GM23338 (cell line): ENCODE data around the gene MAP4K4. TPM values are rescaled to one million over a fixed set of nuclear protein-coding genes. Genes with fewer than 3 reads are reported as not detected.

ENCODE experiments used
- ATAC-seq: fragments of 200-7000 bp; cut with Tn5 transposase; 3 replicates; pipeline ENCODE4 v1.9.1; 2020
- DNase-seq: peaks from one replicate; pipeline ENCODE4 v3.0.0-alpha.2; 2015; ENCODE audit warnings: low spot score
- H2AFZ ChIP-seq: fragments of 200-600 bp; sonication (generic); 2 replicates; pipeline ENCODE4 v1.8.0; 2016; ENCODE audit warnings: antibody characterized with exemption, mild to moderate bottlenecking, moderate library complexity
- H3F3A ChIP-seq: fragments of 200-600 bp; sonication (generic); replicated peaks from 2 replicates; pipeline ENCODE4 v1.8.0; 2017; ENCODE audit warnings: antibody characterized with exemption, mixed run types, low read depth
- H3K27ac ChIP-seq: fragments of 200-600 bp; sonication (generic); 2 replicates; pipeline ENCODE4 v1.6.1; 2016; ENCODE audit warnings: low read depth
- H3K27me3 ChIP-seq: fragments of 200-600 bp; sonication (generic); 2 replicates; pipeline ENCODE4 v1.8.0; 2016; ENCODE audit warnings: mild to moderate bottlenecking, mixed run types, moderate library complexity; ENCODE audit not compliant: insufficient read depth
- H3K36me3 ChIP-seq: fragments of 200-600 bp; sonication (generic); 2 replicates; pipeline ENCODE4 v1.8.0; 2016; ENCODE audit warnings: mild to moderate bottlenecking; ENCODE audit not compliant: insufficient read depth
- H3K4me1 ChIP-seq: fragments of 200-600 bp; sonication (generic); 2 replicates; pipeline ENCODE4 v1.8.0; 2016; ENCODE audit warnings: mild to moderate bottlenecking, moderate library complexity; ENCODE audit not compliant: insufficient read depth
- H3K4me2 ChIP-seq: fragments of 200-600 bp; sonication (generic); 2 replicates; pipeline ENCODE4 v1.7.1; 2017; ENCODE audit warnings: mixed run types
- H3K4me3 ChIP-seq: fragments of 200-600 bp; sonication (generic); 2 replicates; pipeline ENCODE4 v1.6.1; 2016; ENCODE audit warnings: mixed run types
- H3K79me2 ChIP-seq: fragments of 200-600 bp; sonication (generic); replicated peaks from 2 replicates; pipeline ENCODE4 v1.8.0; 2017; ENCODE audit warnings: mild to moderate bottlenecking; ENCODE audit not compliant: insufficient read depth
- H3K9me2 ChIP-seq: fragments of 200-600 bp; sonication (generic); 2 replicates; pipeline ENCODE4 v1.8.0; 2017; ENCODE audit not compliant: insufficient read depth
- H4K20me1 ChIP-seq: fragments of 200-600 bp; sonication (generic); replicated peaks from 2 replicates; pipeline ENCODE4 v1.8.0; 2017; ENCODE audit warnings: mild to moderate bottlenecking; ENCODE audit not compliant: insufficient read depth
- H3K27ac Mint-ChIP-seq: 2 replicates; pipeline ENCODE4 v1.8.0; 2020; ENCODE audit warnings: inconsistent platforms, mild to moderate bottlenecking, moderate library complexity, mixed read lengths
- H3K27me3 Mint-ChIP-seq: 3 replicates; pipeline ENCODE4 v1.8.0; 2022; ENCODE audit warnings: low read depth, mild to moderate bottlenecking, moderate library complexity, mixed read lengths, inconsistent platforms; ENCODE audit not compliant: insufficient read depth, poor library complexity
- H3K36me3 Mint-ChIP-seq: 3 replicates; pipeline ENCODE4 v1.8.0; 2021; ENCODE audit warnings: low read depth, mild to moderate bottlenecking, inconsistent platforms, moderate library complexity, mixed read lengths
- H3K4me1 Mint-ChIP-seq: 3 replicates; pipeline ENCODE4 v1.8.0; 2020; ENCODE audit warnings: mild to moderate bottlenecking, inconsistent platforms, mixed read lengths
- H3K4me3 Mint-ChIP-seq: 3 replicates; pipeline ENCODE4 v1.8.0; 2021; ENCODE audit warnings: moderate library complexity, mild to moderate bottlenecking, inconsistent platforms, mixed read lengths
- H3K9me3 Mint-ChIP-seq: 3 replicates; pipeline ENCODE4 v1.8.0; 2020; ENCODE audit warnings: moderate library complexity, mild to moderate bottlenecking, inconsistent platforms, mixed read lengths
- CREB1 ChIP-seq: fragments of 250-450 bp; sonication (Bioruptor Pico); IDR thresholded peaks from 2 replicates; pipeline ENCODE4 v1.5.0; 2020; ENCODE audit warnings: low read depth, mild to moderate bottlenecking, moderate library complexity
- EZH2 ChIP-seq: fragments of 200-600 bp; sonication (generic); IDR thresholded peaks from one replicate; pipeline ENCODE4 v1.8.0; 2017; ENCODE audit warnings: antibody characterized with exemption, mild to moderate bottlenecking, low read depth; ENCODE audit not compliant: unreplicated experiment
- EZH2phosphoT487 ChIP-seq: fragments of 200-600 bp; sonication (generic); IDR thresholded peaks from one replicate; pipeline ENCODE4 v1.8.1; 2018; ENCODE audit warnings: antibody characterized with exemption; ENCODE audit not compliant: unreplicated experiment
- JUNB ChIP-seq: IDR thresholded peaks from one replicate; pipeline ENCODE4 v1.6.1; 2016; ENCODE audit warnings: antibody characterized with exemption; ENCODE audit not compliant: unreplicated experiment
- NANOG ChIP-seq: IDR thresholded peaks from 2 replicates; pipeline ENCODE4 v1.6.1; 2016; ENCODE audit warnings: antibody characterized with exemption, borderline replicate concordance
- POLR2AphosphoS5 ChIP-seq: IDR thresholded peaks from 2 replicates; pipeline ENCODE4 v1.6.1; 2016; ENCODE audit warnings: antibody characterized with exemption, low read depth
- ZNF114 ChIP-seq: fragments of 250-450 bp; sonication (Bioruptor Pico); IDR thresholded peaks from 2 replicates; pipeline ENCODE4 v1.5.0; 2020; ENCODE audit warnings: mild to moderate bottlenecking, moderate library complexity
- ZNF331 ChIP-seq: fragments of 250-450 bp; sonication (Bioruptor Pico); IDR thresholded peaks from 2 replicates; pipeline ENCODE4 v1.5.0; 2020; ENCODE audit warnings: low read depth, mild to moderate bottlenecking, moderate library complexity
- polyA plus RNA-seq: library from polyadenylated mRNA; unstranded; fragments of >200 nt; fragmentation: Nextera tagmentation; extraction: Ambion mirVana; gene quantifications from 2 replicates; pipeline ENCODE4 v1.2.1, GENCODE V29; 2016
- total RNA-seq: library from RNA; depleted of rRNA; stranded (reverse); fragments of >200 nt; shearing (Covaris generic); gene quantifications from 2 replicates; pipeline ENCODE4 v1.2.3, GENCODE V29; 2014
- TF ChIP-seq, protein P1 (sequence below): fragments of 250-450 bp; sonication (Bioruptor Pico); IDR thresholded peaks from 2 replicates; pipeline ENCODE4 v1.5.0; 2020; ENCODE audit warnings: mild to moderate bottlenecking, moderate library complexity
- TF ChIP-seq, protein P2 (sequence below): IDR thresholded peaks from 2 replicates; pipeline ENCODE4 v1.6.1; 2016; ENCODE audit warnings: antibody characterized with exemption
- TF ChIP-seq, protein P3 (sequence below): IDR thresholded peaks from one replicate; pipeline ENCODE4 v1.6.1; 2018; ENCODE audit warnings: antibody characterized with exemption; ENCODE audit not compliant: unreplicated experiment

The MAP4K4 gene
- total and polyA plus RNA-seq, 2 experiments from 2014 or later, result 34.6 to 99.2 TPM

DNA sequence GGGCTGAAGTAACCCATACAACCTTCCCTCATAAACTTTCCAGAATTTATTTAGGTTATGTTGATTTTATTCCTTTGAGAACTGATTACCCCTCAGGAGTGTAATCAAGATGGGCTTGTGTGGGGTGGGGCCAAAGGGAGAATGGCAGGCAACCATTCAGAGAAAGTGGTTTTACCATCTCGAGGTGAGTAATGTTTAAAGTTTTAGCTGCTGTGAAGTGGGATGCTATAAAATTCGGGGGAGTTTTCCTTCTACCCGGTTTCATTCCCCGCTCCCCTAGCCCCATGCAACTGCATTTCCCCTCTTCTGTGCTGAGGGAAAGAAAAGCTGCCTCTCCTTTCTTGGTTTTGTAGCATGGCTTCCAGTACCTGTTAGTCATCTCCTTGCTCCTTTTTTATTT, 34.7 kb downstream of the MAP4K4 start (continued):
- TF ChIP-seq, protein P1, sequence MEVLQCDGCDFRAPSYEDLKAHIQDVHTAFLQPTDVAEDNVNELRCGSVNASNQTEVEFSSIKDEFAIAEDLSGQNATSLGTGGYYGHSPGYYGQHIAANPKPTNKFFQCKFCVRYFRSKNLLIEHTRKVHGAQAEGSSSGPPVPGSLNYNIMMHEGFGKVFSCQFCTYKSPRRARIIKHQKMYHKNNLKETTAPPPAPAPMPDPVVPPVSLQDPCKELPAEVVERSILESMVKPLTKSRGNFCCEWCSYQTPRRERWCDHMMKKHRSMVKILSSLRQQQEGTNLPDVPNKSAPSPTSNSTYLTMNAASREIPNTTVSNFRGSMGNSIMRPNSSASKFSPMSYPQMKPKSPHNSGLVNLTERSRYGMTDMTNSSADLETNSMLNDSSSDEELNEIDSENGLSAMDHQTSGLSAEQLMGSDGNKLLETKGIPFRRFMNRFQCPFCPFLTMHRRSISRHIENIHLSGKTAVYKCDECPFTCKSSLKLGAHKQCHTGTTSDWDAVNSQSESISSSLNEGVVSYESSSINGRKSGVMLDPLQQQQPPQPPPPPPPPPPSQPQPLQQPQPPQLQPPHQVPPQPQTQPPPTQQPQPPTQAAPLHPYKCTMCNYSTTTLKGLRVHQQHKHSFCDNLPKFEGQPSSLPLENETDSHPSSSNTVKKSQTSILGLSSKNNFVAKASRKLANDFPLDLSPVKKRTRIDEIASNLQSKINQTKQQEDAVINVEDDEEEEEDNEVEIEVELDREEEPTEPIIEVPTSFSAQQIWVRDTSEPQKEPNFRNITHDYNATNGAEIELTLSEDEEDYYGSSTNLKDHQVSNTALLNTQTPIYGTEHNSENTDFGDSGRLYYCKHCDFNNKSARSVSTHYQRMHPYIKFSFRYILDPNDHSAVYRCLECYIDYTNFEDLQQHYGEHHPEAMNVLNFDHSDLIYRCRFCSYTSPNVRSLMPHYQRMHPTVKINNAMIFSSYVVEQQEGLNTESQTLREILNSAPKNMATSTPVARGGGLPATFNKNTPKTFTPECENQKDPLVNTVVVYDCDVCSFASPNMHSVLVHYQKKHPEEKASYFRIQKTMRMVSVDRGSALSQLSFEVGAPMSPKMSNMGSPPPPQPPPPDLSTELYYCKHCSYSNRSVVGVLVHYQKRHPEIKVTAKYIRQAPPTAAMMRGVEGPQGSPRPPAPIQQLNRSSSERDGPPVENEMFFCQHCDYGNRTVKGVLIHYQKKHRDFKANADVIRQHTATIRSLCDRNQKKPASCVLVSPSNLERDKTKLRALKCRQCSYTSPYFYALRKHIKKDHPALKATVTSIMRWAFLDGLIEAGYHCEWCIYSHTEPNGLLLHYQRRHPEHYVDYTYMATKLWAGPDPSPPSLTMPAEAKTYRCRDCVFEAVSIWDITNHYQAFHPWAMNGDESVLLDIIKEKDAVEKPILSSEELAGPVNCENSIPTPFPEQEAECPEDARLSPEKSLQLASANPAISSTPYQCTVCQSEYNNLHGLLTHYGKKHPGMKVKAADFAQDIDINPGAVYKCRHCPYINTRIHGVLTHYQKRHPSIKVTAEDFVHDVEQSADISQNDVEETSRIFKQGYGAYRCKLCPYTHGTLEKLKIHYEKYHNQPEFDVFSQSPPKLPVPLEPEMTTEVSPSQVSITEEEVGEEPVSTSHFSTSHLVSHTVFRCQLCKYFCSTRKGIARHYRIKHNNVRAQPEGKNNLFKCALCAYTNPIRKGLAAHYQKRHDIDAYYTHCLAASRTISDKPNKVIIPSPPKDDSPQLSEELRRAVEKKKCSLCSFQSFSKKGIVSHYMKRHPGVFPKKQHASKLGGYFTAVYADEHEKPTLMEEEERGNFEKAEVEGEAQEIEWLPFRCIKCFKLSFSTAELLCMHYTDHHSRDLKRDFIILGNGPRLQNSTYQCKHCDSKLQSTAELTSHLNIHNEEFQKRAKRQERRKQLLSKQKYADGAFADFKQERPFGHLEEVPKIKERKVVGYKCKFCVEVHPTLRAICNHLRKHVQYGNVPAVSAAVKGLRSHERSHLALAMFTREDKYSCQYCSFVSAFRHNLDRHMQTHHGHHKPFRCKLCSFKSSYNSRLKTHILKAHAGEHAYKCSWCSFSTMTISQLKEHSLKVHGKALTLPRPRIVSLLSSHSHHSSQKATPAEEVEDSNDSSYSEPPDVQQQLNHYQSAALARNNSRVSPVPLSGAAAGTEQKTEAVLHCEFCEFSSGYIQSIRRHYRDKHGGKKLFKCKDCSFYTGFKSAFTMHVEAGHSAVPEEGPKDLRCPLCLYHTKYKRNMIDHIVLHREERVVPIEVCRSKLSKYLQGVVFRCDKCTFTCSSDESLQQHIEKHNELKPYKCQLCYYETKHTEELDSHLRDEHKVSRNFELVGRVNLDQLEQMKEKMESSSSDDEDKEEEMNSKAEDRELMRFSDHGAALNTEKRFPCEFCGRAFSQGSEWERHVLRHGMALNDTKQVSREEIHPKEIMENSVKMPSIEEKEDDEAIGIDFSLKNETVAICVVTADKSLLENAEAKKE (CRISPR knock-in tag), result no peak

DNA sequence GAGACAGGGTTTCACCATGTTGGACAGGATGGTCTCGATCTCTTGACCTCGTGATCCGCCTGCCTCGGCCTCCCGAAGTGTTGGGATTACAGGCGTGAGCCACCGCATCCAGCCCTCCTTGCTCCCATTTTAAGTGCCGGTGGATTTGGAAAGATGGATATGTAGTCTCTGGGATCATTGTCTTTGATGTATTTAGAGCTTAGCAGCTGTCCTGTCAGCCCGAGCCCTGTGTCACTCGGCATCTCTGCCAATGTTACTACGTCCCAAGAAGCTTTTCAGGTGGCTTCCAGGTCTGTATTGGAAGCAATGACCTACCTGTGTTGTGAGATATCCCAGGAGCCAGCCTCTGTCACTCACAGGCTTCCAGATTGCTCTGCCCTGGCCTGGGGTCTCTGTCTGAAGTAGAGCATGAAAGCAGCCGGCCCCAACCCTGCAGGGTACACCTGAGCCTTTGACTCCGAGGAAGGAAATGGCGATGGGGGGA, 35.3 kb downstream of the MAP4K4 start:
- Histone ChIP-seq H3K36me3 (no peaks in the 10 kb centered on the region), H3K9me2 (no peaks in the 10 kb centered on the region), H3K4me3 (no peak overlapping the region), H3K4me2 (no peak overlapping the region), H3K4me1 (peaks cover 30% of the 10 kb centered on the region), H2AFZ (no peak overlapping the region), H3F3A (no peaks in the 10 kb centered on the region), H3K27me3 (no peaks in the 10 kb centered on the region), H3K79me2 (peaks cover 100% of the 10 kb centered on the region), H4K20me1 (peaks cover 64% of the 10 kb centered on the region), H3K27ac (peak overlapping the region; percentile 26; the same call in 1 of the 2 replicates)
- H3K4me3 Mint-ChIP-seq, result no peak overlapping the region
- H3K9me3 Mint-ChIP-seq, result no peaks in the 10 kb centered on the region
- H3K36me3 Mint-ChIP-seq, result no peaks in the 10 kb centered on the region; the same call in 2 of the 3 replicates
- TF ChIP-seq POLR2AphosphoS5 (no peak), NANOG (no peak), JUNB (no peak), ZNF114 (CRISPR knock-in tag) (no peak), CREB1 (CRISPR knock-in tag) (no peak), ZNF331 (CRISPR knock-in tag) (no peak), EZH2phosphoT487 (no peak), EZH2 (no peak)
- TF ChIP-seq, protein P2, sequence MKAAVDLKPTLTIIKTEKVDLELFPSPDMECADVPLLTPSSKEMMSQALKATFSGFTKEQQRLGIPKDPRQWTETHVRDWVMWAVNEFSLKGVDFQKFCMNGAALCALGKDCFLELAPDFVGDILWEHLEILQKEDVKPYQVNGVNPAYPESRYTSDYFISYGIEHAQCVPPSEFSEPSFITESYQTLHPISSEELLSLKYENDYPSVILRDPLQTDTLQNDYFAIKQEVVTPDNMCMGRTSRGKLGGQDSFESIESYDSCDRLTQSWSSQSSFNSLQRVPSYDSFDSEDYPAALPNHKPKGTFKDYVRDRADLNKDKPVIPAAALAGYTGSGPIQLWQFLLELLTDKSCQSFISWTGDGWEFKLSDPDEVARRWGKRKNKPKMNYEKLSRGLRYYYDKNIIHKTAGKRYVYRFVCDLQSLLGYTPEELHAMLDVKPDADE, result no peak
- TF ChIP-seq, protein P3, sequence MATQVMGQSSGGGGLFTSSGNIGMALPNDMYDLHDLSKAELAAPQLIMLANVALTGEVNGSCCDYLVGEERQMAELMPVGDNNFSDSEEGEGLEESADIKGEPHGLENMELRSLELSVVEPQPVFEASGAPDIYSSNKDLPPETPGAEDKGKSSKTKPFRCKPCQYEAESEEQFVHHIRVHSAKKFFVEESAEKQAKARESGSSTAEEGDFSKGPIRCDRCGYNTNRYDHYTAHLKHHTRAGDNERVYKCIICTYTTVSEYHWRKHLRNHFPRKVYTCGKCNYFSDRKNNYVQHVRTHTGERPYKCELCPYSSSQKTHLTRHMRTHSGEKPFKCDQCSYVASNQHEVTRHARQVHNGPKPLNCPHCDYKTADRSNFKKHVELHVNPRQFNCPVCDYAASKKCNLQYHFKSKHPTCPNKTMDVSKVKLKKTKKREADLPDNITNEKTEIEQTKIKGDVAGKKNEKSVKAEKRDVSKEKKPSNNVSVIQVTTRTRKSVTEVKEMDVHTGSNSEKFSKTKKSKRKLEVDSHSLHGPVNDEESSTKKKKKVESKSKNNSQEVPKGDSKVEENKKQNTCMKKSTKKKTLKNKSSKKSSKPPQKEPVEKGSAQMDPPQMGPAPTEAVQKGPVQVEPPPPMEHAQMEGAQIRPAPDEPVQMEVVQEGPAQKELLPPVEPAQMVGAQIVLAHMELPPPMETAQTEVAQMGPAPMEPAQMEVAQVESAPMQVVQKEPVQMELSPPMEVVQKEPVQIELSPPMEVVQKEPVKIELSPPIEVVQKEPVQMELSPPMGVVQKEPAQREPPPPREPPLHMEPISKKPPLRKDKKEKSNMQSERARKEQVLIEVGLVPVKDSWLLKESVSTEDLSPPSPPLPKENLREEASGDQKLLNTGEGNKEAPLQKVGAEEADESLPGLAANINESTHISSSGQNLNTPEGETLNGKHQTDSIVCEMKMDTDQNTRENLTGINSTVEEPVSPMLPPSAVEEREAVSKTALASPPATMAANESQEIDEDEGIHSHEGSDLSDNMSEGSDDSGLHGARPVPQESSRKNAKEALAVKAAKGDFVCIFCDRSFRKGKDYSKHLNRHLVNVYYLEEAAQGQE, result no peak
- DNase-seq (no peak), ATAC-seq (no peak; the same call in 2 of the 3 replicates)
- peaks cover 55% of the 10 kb centered on the region for H3K4me1 Mint-ChIP-seq
- peaks cover 6% of the 10 kb centered on the region for H3K27me3 Mint-ChIP-seq
- H3K27ac Mint-ChIP-seq, result no peak overlapping the region
